IMR-90 (cell line): ENCODE results near the gene DBNDD2. TPM values are rescaled to one million over a fixed set of nuclear protein-coding genes. Genes with fewer than 3 reads are reported as not detected.

Source experiments
- ATAC-seq: fragments of 200-7000 bp; cut with Tn5 transposase; 2 replicates; pipeline ENCODE4 v1.9.1; 2020; ENCODE audit warnings: low read depth, mild to moderate bottlenecking, moderate library complexity
- BruUV-seq: library from RNA; stranded (reverse); fragments of 400-500 nt; replicated peaks from 2 replicates; lab custom pipeline; 2021; lab: Mats Ljungman, UMichigan
- CTCF ChIA-PET: fragments of 300-600 bp; formaldehyde crosslinking; extraction: SDS; loops from one replicate; lab custom pipeline; 2021; ENCODE audit warnings: antibody characterized with exemption; lab: Yijun Ruan, JAX
- POLR2A ChIA-PET: fragments of 300-600 bp; sonication (Branson Sonifier 250); formaldehyde crosslinking; loops from one replicate; lab custom pipeline; 2022; ENCODE audit warnings: antibody characterized with exemption; ENCODE audit not compliant: unreplicated experiment; lab: Charles Lee
- DNase-seq: peaks from one replicate; pipeline ENCODE4 v3.0.0; 2013
- H2AFZ ChIP-seq: replicated peaks from 2 replicates; pipeline ENCODE3; 2013; ENCODE audit warnings: low read length, mild to moderate bottlenecking; ENCODE audit not compliant: poor library complexity
- H2AK5ac ChIP-seq: 2 replicates; pipeline ENCODE4 v1.6.1; 2013; ENCODE audit warnings: low read depth, low read length, inconsistent platforms
- H2AK9ac ChIP-seq: replicated peaks from 2 replicates; pipeline ENCODE3; 2013; ENCODE audit warnings: mild to moderate bottlenecking, low read depth, low read length, moderate library complexity; ENCODE audit not compliant: poor library complexity
- H2BK120ac ChIP-seq: 2 replicates; pipeline ENCODE4 v1.6.1; 2013; ENCODE audit warnings: low read depth, low read length, inconsistent platforms
- H2BK15ac ChIP-seq: 3 replicates; pipeline ENCODE4 v1.6.1; 2013; ENCODE audit warnings: low read depth, low read length, inconsistent platforms
- H2BK20ac ChIP-seq: 2 replicates; pipeline ENCODE4 v1.6.1; 2013; ENCODE audit warnings: low read depth, mild to moderate bottlenecking, inconsistent platforms, low read length, moderate library complexity
- H2BK5ac ChIP-seq: 2 replicates; pipeline ENCODE4 v1.6.1; 2013; ENCODE audit warnings: mild to moderate bottlenecking, low read depth, low read length, inconsistent platforms; ENCODE audit not compliant: poor library complexity, severe bottlenecking
- H3K14ac ChIP-seq: replicated peaks from 2 replicates; pipeline ENCODE4 v1.6.1; 2013; ENCODE audit warnings: low read depth, low read length, inconsistent platforms
- H3K18ac ChIP-seq: 2 replicates; pipeline ENCODE4 v1.6.1; 2013; ENCODE audit warnings: low read depth, low read length, control low read depth
- H3K23ac ChIP-seq: 2 replicates; pipeline ENCODE4 v1.6.1; 2013; ENCODE audit warnings: low read depth, low read length, inconsistent platforms
- H3K27ac ChIP-seq: 2 replicates; pipeline ENCODE4 v1.5.1; 2013; ENCODE audit warnings: mild to moderate bottlenecking, control low read depth, low read length; ENCODE audit not compliant: insufficient read depth
- H3K27me3 ChIP-seq: 2 replicates; pipeline ENCODE4 v1.6.1; 2013; ENCODE audit warnings: low read length; ENCODE audit not compliant: control insufficient read depth, insufficient read depth
- H3K36me3 ChIP-seq: 2 replicates; pipeline ENCODE4 v1.6.1; 2013; ENCODE audit warnings: low read length, mixed read lengths; ENCODE audit not compliant: control insufficient read depth, insufficient read depth
- H3K4ac ChIP-seq: 2 replicates; pipeline ENCODE4 v1.6.1; 2013; ENCODE audit warnings: low read depth, low read length, inconsistent platforms
- H3K4me1 ChIP-seq: 2 replicates; pipeline ENCODE4 v1.6.1; 2013; ENCODE audit warnings: low read length, mixed read lengths; ENCODE audit not compliant: control insufficient read depth, insufficient read depth
- H3K4me2 ChIP-seq: 2 replicates; pipeline ENCODE4 v1.6.1; 2013; ENCODE audit warnings: low read depth, mild to moderate bottlenecking, control low read depth, low read length, moderate library complexity
- H3K4me3 ChIP-seq: 2 replicates; pipeline ENCODE4 v1.5.1; 2013; ENCODE audit warnings: low read depth, mild to moderate bottlenecking, control low read depth, low read length, moderate library complexity; ENCODE audit not compliant: insufficient read depth
- H3K56ac ChIP-seq: 2 replicates; pipeline ENCODE4 v1.6.1; 2013; ENCODE audit warnings: low read length, inconsistent platforms; ENCODE audit not compliant: insufficient read depth; ENCODE audit errors: extremely low read depth
- H3K79me1 ChIP-seq, 2 experiments: 2 replicates each; pipeline ENCODE4 v1.6.1; 2013; ENCODE audit warnings: low read length in 2 of 2, inconsistent platforms in 1 of 2, low read depth in 1 of 2
- H3K9ac ChIP-seq: 2 replicates; pipeline ENCODE4 v1.6.1; 2013; ENCODE audit warnings: low read depth, low read length, control low read depth
- H3K9me1 ChIP-seq: 2 replicates; pipeline ENCODE4 v1.6.1; 2013; ENCODE audit warnings: low read length, inconsistent platforms; ENCODE audit not compliant: insufficient read depth
- H3K9me3 ChIP-seq: 2 replicates; pipeline ENCODE4 v1.6.1; 2013; ENCODE audit warnings: low read length; ENCODE audit not compliant: control insufficient read depth, insufficient read depth
- H4K20me1 ChIP-seq: 2 replicates; pipeline ENCODE4 v1.6.1; 2013; ENCODE audit warnings: low read length, inconsistent platforms; ENCODE audit not compliant: insufficient read depth
- H4K5ac ChIP-seq: 2 replicates; pipeline ENCODE4 v1.6.1; 2013; ENCODE audit warnings: mild to moderate bottlenecking, low read depth, low read length, control low read depth
- H4K8ac ChIP-seq, 2 experiments: 2 replicates each; pipeline ENCODE4 v1.6.1; 2013; ENCODE audit warnings: low read depth in 2 of 2, low read length in 2 of 2, control low read depth in 1 of 2, inconsistent platforms in 1 of 2
- H4K91ac ChIP-seq: 2 replicates; pipeline ENCODE4 v1.6.1; 2013; ENCODE audit warnings: low read depth, low read length, inconsistent platforms; ENCODE audit not compliant: insufficient read depth
- MAZ ChIP-seq: IDR thresholded peaks from 2 replicates; pipeline ENCODE4 v1.6.1; 2012; ENCODE audit warnings: low read depth, mild to moderate bottlenecking, low read length, improper control_type of control experiment, moderate library complexity, borderline replicate concordance
- MXI1 ChIP-seq: IDR thresholded peaks from 2 replicates; pipeline ENCODE4 v1.6.1; 2012; ENCODE audit warnings: low read depth, mild to moderate bottlenecking, low read length, moderate library complexity, borderline replicate concordance
- POLR2A ChIP-seq: IDR thresholded peaks from 2 replicates; pipeline ENCODE4 v1.6.1; 2012; ENCODE audit warnings: mild to moderate bottlenecking, low read depth, low read length
- RAD21 ChIP-seq: IDR thresholded peaks from 2 replicates; pipeline ENCODE4 v1.6.1; 2012; ENCODE audit warnings: low read length, improper control_type of control experiment
- RFX5 ChIP-seq: IDR thresholded peaks from 2 replicates; pipeline ENCODE4 v1.8.0; 2012; ENCODE audit warnings: low read depth, mild to moderate bottlenecking, low read length, moderate library complexity
- SMC3 ChIP-seq: fragments of 150-350 bp; IDR thresholded peaks from 2 replicates; pipeline ENCODE4 v1.6.1; 2016; ENCODE audit warnings: low read depth, mild to moderate bottlenecking, antibody characterized with exemption, low read length, moderate library complexity
- WGBS, 2 experiments: methylation state at CpG; one replicate each; pipeline versions ENCODE4 v1.1.5 to v1.1.7; 2013; ENCODE audit warnings: missing lambda C conversion rate in 2 of 2; ENCODE audit not compliant: insufficient read length in 1 of 2; ENCODE audit errors: extremely low coverage in 2 of 2; 5-methylcytosine and 5-hydroxymethylcytosine counted together
- dilution Hi-C: fragments of 300-500 bp; cut with HindIII; formaldehyde crosslinking; loops from one replicate; pipeline ENCODE4 v1.14.3; 2018; ENCODE audit warnings: low sequenced_read_pairs; ENCODE audit not compliant: unreplicated experiment
- in situ Hi-C: fragments of 300-500 bp; cut with MboI; formaldehyde crosslinking; loops from 3 replicates; pipeline ENCODE4 v1.14.3; 2019; ENCODE audit warnings: low sequenced_read_pairs, inconsistent platforms, mixed read lengths
- intact Hi-C: fragments of 100-400 bp; cut with micrococcal nuclease; formaldehyde crosslinking; loops from 2 replicates; pipeline ENCODE4 v1.10.0; 2022
- polyA plus RNA-seq, 3 experiments: library from polyadenylated mRNA; depleted of rRNA; stranded (reverse); fragments of >200 nt; gene quantifications; 2 replicates each; pipeline ENCODE4 v1.2.3, GENCODE V29; 2012; ENCODE audit warnings: low replicate concordance in 1 of 3
- total RNA-seq: library from RNA; depleted of rRNA; stranded (reverse); fragments of >200 nt; gene quantifications from 2 replicates; pipeline ENCODE4 v1.2.3, GENCODE V29; 2012
- TF ChIP-seq, protein P1 (sequence below): fragments of 150-350 bp; IDR thresholded peaks from 2 replicates; pipeline ENCODE4 v1.6.1; 2017; ENCODE audit warnings: mild to moderate bottlenecking, antibody characterized with exemption, low read length, low read depth
- TF ChIP-seq, protein P2 (sequence below): conservative IDR thresholded peaks from 2 replicates; pipeline ENCODE4 v1.5.1; 2012; ENCODE audit warnings: mild to moderate bottlenecking, low read depth, low read length, improper control_type of control experiment

DBNDD2 gene
- total and polyA plus RNA-seq, 2 of the 4 experiments (the other 2 are of a cell fraction): 1.3 to 9.3 TPM

DNA sequence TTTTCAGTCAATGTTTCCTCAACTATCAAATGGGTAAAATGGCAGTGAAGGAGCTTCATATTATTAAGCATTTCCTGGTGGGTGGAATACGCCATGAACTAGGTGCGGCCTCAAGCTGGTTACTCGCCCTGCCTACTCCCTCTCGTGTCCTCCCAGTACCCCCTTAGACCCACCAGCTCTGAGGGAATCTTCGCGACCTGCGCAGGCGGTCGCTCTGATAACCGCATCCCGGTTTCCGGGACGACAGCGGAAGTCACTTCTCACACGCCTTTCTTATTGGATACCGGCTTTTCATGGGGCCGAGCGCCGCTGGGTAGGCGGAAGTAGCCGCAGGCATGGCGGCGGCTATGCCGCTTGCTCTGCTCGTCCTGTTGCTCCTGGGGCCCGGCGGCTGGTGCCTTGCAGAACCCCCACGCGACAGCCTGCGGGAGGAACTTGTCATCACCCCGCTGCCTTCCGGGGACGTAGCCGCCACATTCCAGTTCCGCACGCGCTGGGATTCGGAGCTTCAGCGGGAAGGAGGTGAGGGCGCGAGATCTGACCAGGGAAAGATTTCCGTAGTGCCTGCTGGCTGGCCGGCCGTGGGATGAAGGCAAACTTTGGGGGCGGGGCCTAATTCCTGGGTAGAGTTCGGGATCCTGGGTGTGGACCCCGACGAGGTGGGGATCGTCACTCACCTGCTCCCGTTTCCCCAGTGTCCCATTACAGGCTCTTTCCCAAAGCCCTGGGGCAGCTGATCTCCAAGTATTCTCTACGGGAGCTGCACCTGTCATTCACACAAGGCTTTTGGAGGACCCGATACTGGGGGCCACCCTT lies 7.9 kb downstream of the DBNDD2 start, which contains the start of gene PIGT:
Gene PIGT (plus strand): TSS at position 320 of the 816 bp plus-strand sequence. CDS start 16 bp downstream, at position 336.
- WGBS, 2 experiments: 1% methylated on average over 33 of the region's 52 CpGs; no CpG with 5 or more reads in 1 of the 2 experiments
- Histone ChIP-seq H3K9me3 (no peaks in the 10 kb centered on the region), H3K4ac (peak within 1 kb of the TSS; percentile 96), H2AK9ac (peak within 1 kb of the TSS; percentile 96), H2BK120ac (peak within 1 kb of the TSS; percentile 74), H2BK15ac (no peak within 1 kb of the TSS; the same call in 2 of the 3 replicates), H3K18ac (peak within 1 kb of the TSS; percentile 52), H3K23ac (peak within 1 kb of the TSS; percentile 88), H3K27ac (peak within 1 kb of the TSS; percentile 90), H3K14ac (peak within 1 kb of the TSS; percentile 99), H2AFZ (peak within 1 kb of the TSS; percentile 100), H4K8ac (peak within 1 kb of the TSS; percentile 98 to 100), H2AK5ac (peak within 1 kb of the TSS; percentile 91), H3K56ac (peak within 1 kb of the TSS; percentile 83), H3K79me1 (peaks cover 21 to 46% of the 10 kb centered on the region in 2 experiments), H2BK5ac (peak within 1 kb of the TSS; percentile 77), H3K9me1 (peaks cover 10% of the 10 kb centered on the region), H4K91ac (peak within 1 kb of the TSS; percentile 96), H3K27me3 (no peaks in the 10 kb centered on the region), H3K4me3 (peak within 1 kb of the TSS; percentile 90), H2BK20ac (no peak within 1 kb of the TSS), H4K5ac (peak within 1 kb of the TSS; percentile 82), H3K4me2 (peak within 1 kb of the TSS; percentile 97), H3K36me3 (peaks cover 17% of the 10 kb centered on the region), H3K4me1 (peaks cover 9% of the 10 kb centered on the region; the same call in 1 of the 2 replicates), H3K9ac (peak within 1 kb of the TSS; percentile 93), H4K20me1 (no peaks in the 10 kb centered on the region)
- in situ Hi-C loops: loop anchor here (5.0 kb wide), 1 partner anchor 39 kb away; the partner anchor contains the start of gene TP53TG5
- dilution Hi-C loops: no loop called here
- TF ChIP-seq RFX5 (0 out of 2 replicates have a peak, but pooled peaks have one; percentile 13), RAD21 (peak; percentile 18; the same call in 1 of the 2 replicates), MXI1 (peak; percentile 89; the same call in 1 of the 2 replicates), POLR2A (peak; percentile 91), SMC3 (no peak), MAZ (peak; percentile 41; the same call in 1 of the 2 replicates)
- TF ChIP-seq, protein P1, sequence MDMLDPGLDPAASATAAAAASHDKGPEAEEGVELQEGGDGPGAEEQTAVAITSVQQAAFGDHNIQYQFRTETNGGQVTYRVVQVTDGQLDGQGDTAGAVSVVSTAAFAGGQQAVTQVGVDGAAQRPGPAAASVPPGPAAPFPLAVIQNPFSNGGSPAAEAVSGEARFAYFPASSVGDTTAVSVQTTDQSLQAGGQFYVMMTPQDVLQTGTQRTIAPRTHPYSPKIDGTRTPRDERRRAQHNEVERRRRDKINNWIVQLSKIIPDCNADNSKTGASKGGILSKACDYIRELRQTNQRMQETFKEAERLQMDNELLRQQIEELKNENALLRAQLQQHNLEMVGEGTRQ: no peak
- TF ChIP-seq, protein P2, sequence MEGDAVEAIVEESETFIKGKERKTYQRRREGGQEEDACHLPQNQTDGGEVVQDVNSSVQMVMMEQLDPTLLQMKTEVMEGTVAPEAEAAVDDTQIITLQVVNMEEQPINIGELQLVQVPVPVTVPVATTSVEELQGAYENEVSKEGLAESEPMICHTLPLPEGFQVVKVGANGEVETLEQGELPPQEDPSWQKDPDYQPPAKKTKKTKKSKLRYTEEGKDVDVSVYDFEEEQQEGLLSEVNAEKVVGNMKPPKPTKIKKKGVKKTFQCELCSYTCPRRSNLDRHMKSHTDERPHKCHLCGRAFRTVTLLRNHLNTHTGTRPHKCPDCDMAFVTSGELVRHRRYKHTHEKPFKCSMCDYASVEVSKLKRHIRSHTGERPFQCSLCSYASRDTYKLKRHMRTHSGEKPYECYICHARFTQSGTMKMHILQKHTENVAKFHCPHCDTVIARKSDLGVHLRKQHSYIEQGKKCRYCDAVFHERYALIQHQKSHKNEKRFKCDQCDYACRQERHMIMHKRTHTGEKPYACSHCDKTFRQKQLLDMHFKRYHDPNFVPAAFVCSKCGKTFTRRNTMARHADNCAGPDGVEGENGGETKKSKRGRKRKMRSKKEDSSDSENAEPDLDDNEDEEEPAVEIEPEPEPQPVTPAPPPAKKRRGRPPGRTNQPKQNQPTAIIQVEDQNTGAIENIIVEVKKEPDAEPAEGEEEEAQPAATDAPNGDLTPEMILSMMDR: 0 out of 2 replicates have a peak, but pooled peaks have one; percentile 0
- ChIA-PET CTCF (interaction anchor here (0.7 to 1.1 kb wide), 2 partner anchors 21 to 258 kb away, joined by 3 to 4 read pairs; no protein-coding TSS in a partner anchor), POLR2A (no interaction called here)
- no TSS peak for BruUV-seq
- DNase-seq (peak; percentile 72), ATAC-seq (peak; percentile 97)
- intact Hi-C loops: loop anchor here (5.0 kb wide), 1 partner anchor 54 kb away; the partner anchor contains the start of gene SYS1
